ENCODE measurements around the gene LPCAT4.

DNA sequence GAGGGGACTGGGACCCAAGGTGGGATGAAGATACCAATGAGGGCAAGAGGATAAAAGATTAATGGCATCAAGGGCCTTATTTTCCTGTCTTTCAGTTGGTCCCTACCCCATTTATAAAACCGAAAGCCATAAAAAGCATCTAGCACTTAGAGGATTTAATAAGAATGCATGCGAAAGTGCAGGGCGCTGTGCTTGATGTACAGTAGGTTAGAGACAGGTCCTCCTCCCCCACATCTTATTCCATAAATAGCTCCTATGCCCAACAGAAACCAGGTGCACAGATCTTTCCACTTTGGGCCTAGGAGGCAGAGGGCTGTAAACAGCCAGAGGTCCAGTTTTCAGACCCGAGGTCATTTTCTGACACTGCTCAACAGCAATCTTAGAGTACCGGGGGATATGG, 1.2 kb downstream of the LPCAT4 start:
- TF ChIP-seq, protein P1, sequence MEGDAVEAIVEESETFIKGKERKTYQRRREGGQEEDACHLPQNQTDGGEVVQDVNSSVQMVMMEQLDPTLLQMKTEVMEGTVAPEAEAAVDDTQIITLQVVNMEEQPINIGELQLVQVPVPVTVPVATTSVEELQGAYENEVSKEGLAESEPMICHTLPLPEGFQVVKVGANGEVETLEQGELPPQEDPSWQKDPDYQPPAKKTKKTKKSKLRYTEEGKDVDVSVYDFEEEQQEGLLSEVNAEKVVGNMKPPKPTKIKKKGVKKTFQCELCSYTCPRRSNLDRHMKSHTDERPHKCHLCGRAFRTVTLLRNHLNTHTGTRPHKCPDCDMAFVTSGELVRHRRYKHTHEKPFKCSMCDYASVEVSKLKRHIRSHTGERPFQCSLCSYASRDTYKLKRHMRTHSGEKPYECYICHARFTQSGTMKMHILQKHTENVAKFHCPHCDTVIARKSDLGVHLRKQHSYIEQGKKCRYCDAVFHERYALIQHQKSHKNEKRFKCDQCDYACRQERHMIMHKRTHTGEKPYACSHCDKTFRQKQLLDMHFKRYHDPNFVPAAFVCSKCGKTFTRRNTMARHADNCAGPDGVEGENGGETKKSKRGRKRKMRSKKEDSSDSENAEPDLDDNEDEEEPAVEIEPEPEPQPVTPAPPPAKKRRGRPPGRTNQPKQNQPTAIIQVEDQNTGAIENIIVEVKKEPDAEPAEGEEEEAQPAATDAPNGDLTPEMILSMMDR (IDR thresholded peaks at IDR 0.05) = no peak
- TF ChIP-seq POLR2A (IDR thresholded peaks at IDR 0.05) = no peak
